Measurements from ENCODE around the gene P3H1. TPM values are rescaled to one million over a fixed set of nuclear protein-coding genes. Genes with fewer than 3 reads are reported as not detected.
A peak's percentile ranks its signal among the peaks of the same experiment; 100 is the strongest.
"Not testable (repeated sequence)": the region's sequence is repeated elsewhere in the genome, so short reads cannot be mapped to it uniquely, and the experiment has no call there.

Gene P3H1
- total RNA-seq, 1 experiment from 2014 or later = 79.5 TPM

DNA sequence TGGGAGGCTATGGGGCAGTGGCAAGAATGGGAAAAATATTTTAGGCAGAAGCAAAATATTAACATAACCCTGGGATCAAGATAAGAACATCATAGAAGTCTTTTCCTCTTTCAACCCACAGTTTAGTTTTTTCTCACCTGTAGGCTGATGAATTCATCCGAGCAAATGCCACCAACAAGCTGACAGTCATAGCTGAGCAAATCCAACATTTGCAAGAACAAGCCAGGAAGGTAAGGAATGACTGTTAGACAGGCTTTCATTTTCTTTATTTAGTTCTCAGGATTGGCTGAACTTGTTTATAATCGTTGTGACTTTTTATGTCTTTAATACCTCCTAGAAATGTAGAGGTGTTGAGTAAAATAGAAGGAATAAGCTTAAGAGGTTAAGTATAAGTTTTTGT lies 6.6 kb upstream of the P3H1 start:
- no peak for DNase-seq (ENCODE audit: low spot score)

DNA sequence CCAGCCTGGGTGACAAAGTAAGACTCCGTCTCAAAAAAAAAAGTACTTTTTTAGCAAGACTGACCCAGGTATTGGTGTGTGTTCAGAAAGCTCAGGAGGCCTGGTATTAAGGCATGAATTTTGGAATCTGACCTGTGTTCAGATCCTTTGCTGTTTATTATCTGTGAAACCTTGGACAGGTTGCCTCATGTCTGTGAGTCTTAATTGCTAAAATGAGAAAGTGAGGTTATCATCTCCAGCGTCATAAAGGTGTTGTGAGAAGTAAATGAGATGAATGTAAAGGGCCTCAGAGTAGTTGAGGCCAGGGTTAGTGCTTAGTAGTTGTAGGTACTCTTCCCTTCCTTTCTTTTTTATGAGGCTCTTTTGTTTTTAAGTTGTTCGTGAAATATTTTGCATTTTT lies 3.0 kb upstream of the P3H1 start:
- no peak for DNase-seq (ENCODE audit: low spot score)

DNA sequence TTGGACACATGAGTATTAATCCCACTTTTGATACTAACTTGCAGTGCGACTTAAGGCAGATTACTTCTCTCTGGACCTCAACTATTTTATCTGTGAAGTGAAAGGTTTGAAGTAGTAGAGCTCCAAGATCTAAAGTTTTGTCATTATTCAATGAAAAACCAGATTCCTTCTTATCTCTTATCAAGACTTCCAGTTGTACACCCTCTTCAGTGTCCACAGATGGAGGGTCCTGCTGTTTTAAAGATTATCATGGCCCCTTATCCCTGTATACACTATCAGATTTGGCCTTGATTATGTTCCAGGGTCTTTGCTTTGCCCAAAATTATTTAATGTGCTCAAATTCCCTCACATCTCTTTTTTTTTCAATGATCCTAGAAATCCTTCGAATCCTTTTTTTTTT lies 1.3 kb upstream of the P3H1 start:
- no peak for DNase-seq (ENCODE audit: low spot score)

DNA sequence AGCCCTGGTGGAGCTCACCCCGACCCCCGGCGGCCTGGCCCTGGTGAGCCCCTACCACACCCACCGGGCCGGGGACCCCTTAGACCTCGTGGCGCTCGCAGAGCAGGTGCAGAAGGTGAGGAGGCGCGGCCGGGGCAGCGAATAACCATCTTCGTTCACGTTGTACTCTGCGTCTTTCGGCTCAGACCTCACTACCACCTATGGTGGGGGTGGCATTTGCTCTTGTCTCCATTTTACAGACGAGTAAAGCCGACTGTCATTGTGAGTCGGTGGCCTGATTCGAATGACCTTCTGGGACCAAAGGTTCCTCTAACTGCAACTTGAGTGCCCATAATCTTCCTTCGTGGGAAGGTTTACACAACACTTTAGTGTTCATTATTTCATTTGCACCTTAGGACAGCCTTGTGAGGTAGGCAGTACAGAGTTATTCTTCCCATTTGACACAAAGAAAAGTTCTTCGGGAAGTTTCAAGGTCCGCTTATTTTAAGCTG lies 727 bp upstream of the P3H1 start:
- DNase-seq (ENCODE audit: low spot score) = no peak

DNA sequence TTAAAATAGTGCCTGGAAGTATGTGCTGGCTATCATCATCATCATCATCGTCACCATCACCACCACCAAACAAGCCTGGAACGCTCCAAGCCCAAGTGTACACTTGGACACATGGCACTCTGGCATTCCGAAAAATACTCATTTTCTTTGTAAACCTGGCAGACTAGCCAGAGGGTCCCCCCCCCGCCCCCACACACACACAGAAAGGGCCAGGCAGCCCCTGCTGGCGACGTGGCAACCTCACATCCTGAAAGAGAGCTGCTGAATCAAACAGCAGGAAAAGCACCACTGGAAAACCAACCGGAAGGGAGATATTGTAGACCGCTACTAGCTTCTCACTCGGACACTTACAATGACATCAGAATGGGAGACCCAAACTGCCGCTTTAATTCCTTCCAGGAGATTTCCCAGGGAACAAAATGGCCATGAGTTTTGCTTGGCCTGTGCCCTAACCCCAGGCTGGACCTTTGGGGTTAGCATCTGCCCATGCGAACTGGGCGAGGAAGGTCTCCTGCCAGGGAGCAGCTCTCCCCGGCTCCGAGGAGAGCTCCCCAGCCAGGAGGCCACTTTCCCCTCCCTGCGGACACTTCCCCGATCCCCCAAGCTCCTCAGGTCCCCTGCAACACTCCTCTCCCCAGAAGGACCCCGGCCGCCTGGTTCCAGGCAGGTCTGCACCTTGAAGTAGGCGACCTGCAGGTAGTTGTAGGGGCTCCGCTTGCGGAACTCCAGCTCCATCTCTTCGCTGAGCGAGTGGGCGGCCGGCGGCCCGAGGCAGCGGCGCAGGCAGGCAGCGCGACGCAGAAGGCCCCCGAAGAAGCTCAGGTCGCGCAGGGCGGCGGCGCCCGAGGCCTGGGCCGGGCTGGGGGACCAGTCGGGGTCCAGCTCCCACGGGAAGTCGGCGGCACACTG lies 742 bp downstream of the P3H1 start:
- DNase-seq (ENCODE audit: low spot score) = peak; percentile 77

DNA sequence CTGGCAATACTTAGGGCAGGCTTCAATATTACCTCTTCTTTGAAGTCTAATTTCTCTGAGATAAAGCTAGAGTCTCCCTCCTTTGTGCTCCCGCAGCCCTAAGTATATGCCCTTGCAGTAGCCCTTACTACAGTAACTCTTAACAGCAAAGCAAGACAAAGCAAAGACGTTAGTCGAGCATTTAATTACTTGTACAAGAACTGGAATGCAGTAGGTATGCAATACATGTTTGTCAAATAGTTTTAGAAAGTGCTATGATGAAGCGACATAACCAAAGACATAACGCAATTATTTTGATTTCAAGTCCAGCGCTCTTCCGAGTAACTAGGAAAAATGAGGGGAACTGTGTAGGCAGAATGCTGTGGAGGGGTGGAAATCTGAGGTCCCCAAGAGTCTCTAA lies 1.6 kb downstream of the P3H1 start:
- no peak for DNase-seq (ENCODE audit: low spot score)

DNA sequence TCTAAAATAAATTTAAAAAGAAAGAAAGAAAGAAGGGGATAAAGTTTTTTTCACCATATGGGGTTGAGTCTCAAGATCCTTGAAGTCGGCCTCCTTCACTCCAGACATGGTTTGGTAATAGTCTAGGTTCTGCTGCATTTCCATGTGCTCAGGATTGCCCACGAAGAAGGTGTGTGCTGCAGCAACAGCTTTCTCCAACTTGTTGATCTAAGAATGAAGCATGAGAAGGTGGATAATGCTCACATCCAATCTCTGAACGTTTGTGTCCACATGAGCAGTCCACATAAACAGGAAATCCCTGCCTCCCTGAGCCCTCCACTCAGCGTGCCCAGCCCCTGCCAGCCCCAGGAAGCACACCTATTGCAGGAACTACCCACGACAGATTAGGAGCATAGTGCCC lies 4.6 kb downstream of the P3H1 start:
- no peak for DNase-seq (ENCODE audit: low spot score)

DNA sequence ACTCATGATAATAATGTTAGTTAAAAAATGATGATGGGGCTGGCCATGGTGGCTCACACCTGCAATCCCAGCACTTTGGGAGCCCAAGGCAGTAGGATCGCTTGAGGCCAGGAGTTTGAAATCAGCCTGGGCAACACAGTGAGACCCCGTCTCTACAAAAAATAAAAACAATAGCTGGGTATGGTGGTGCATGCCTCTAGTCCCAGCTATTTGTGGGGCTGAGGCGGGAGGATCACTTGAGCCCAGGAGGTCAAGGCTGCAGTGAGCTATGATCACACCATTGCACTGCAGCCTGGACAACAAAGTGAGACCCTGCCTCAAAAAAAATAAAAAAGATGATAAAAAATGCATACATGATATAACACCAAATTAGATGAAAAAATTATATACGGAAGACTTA lies 5.3 kb downstream of the P3H1 start:
- DNase-seq (ENCODE audit: low spot score) = no peak

DNA sequence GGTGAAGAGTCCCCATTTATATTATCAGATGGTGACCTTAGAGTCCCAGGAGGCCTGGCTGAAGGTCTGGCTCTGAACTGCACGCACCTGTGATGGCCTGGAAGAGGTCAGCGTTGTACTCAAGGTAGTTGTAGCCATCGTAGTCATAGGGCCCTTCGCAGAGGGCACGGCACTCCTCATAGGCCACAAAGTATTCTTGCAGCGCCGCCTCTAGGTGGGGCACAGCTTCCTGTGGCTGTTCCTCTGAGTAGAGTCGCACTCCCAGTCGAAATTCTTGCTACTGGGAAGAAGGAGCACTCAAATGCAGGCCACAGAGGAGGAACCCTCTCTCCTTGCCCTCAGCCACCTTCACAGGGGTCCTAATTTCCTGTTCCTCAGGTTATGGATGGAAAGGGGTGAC lies 7.7 kb downstream of the P3H1 start:
- DNase-seq (ENCODE audit: low spot score) = no peak

DNA sequence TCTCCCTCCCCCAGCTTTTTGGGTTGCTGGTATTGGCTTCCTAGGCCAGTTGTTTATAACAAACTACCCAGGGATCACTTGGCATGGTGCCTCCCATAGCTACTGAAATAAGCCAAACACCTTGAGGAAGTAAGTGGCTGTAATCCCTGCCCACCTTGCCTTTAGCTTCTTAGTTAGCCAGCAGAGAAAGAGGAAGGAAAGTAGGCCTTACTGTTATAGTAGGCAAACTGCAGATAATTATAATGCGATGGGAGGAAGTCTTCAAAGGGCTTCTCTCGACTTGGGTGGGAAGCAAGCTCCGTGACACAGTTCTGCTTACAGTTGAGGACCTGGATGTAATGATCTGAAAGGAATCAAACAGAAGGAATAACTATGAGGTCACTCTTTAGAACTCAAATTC lies 8.2 kb downstream of the P3H1 start:
- no peak for DNase-seq (ENCODE audit: low spot score)

DNA sequence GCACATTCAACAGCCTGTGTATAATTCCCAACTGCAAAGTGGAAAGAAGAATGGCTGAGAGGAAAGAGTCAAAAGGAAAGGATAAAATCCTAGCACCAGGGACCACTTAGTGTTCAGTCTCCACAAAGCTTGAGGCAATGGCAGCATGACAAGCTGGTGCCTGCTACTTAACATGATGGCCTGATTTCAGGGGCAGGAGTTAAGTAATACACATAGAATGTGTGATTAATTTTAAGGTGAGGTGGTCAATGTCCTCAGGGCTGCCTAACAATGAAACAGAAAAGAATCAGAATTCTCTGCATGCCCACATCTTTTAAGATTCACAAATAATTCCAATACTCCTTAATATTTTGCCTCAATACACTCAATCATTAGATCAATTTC lies 8.9 kb downstream of the P3H1 start:
- no peak for DNase-seq (ENCODE audit: low spot score)

DNA sequence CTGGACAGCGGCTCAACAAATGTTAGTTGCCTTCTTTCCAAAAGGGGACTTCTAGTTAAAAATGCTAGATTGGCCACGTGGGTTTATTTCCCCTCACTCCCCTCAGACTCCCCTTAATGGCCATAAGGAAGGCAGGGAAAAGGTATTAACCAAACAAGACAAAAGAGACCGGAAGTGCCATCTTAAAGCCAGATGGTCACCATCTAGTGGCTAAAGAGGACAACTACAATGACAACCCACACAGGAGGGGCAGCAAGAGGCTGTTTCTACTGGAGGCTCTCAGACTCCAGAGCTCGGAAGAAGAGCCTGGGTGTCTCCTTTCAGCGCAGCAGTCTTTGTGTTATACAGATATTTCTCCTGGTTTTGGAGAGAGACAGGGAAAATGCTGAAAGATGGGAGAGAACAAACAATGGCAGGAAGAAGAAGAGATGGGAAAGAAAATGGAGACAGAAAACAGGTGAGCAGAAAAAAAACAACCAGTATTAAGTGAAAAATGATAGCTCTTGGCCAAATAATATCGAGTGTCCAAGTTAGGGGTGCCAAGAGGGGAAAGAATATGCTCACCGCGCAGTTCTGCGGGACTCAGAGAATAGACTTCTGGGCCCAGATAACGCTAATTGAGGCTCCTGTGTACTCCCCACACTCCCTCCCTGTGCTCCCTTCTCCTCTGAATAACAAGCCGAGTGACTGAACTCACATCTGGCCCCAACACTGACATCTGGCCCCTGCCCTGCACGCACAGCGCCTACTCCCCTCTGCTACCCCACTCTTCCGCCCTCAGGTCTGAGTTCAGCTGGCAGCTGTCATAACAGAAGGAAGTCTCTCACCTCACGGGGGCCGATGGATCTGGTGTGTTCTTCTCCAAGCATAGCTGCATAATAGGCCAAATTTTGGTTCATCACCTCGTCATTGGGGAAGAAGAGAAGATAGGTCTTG lies 9.6 kb downstream of the P3H1 start:
- DNase-seq (ENCODE audit: low spot score) = peak; percentile 58

DNA sequence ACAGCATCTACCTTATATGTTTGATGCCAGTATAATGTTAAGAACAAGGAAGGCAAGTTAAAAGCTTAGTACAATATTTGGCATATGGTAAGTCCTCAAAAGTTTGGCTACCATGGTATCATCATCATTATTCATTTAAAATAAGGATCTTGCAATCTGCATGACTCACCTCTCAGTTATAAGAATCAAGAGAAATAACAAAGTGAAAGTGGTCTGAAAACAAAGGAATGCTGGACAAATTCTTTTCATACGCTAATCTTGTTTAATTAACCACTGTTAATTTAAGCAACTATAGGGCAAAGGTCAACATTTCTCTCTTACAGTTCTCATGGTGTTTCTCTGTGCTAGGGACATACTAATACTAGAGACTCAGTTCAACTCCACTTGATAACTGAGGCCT lies 13.8 kb downstream of the P3H1 start:
- DNase-seq (ENCODE audit: low spot score) = no peak

DNA sequence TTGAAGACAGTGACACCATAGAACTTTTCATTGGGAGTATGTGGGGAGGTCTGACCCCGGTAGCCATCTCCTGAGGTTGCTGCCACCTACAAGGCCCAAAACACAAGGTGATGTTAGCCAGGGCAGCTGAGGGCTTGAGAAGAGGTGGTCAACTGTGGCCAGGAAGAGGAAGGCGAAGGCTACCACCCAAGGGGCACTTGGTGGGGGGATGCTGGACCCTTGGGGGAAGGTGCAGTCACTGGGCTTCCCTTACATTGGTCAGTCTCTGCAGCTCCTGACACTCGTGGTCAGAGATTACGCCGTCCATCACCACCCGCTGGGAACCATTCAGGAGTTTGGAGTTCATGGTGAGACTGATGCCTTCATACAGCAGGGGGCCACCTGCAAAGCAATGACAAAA lies 14.5 kb downstream of the P3H1 start:
- DNase-seq (ENCODE audit: low spot score) = no peak

DNA sequence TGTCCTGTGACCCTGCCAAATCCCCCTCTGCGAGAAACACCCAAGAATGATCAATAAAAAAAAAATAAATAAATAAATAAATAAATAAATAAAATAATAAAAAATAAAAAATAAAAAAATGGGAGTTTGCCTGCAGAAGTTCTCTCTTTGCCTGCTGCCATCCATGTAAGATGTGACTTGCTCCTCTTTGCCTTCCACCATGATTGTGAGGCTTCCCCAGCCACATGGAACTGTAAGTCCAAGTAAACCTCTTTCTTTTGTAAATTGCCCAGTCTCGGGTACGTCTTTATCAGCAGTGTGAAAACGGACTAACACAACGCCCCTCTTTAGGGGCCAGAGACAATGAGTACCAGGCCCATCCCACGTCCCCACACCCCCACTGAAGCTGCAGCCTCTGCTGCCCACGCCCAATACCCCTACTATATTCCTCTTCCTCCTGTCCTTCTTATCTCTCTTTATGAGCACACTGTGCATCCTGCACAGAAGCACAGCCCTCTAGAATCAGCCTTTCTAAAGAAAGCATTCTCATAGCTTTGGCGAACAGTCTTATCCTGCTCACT lies 15.2 kb downstream of the P3H1 start:
- not testable (repeated sequence) for DNase-seq (ENCODE audit: low spot score)

DNA sequence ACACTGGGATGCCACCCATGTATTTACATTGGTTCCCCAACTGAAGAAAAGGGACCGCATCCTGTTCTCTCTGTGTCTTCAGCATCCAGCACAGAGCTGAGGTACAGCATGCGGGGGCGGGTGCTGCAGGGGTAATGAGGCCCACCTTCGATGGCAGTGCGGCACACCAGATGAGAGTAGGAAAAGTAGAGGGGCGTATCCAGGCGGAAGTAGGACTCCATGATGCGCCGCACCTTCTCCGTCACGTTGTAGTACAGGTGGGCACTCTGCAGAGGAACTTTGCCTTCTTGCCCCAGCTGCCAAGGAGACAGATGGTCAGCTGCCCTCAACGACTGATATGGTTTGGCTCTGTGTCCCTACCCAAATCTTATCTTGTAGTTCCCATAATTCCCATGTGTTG lies 16.8 kb downstream of the P3H1 start:
- DNase-seq (ENCODE audit: low spot score) = no peak

DNA sequence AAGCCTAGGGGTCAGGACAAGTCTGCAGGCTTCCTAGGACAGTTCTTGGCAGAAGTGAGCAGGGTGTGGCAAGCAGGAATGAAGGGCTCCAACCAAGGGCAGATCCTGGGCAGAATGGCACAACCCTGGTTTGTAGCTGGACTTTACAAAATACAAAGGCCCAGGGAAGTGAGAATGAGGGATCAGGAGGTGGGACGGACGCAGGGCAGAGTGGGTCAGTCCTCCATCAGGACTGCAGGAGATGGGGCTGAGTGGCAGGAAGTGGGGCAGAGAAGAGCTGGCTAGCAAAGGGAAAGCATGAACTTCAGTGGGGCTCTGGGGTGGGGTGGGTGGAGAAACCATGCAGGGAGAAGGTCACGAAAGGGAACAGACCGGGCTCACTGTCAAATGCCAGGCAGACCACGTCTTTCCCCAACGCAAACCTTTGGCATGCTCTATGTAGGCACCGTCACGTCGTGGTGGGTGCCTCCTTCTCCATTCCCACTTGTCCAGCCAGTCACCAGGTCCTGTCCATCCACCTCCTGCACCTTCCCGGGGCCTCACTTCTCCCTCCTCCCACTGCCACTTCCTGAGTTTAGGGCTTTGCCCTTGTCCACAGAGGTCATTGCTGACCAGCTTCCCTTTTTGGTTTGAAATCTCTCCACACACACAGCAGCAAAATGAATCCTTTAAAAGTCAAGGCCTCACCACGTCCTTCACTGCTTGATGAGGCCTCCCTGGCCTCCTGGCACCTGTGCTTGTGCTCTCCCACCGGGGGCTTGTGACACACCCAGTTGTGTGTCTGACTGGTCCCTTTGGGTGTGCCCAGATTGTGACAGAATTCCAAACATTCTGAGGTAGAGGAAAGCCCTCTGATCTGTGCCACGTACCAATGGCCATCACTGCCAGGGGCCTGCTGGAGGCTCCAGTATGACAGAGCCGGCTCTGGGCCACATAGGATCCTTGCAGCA lies 18.1 kb downstream of the P3H1 start:
- DNase-seq (ENCODE audit: low spot score) = no peak

DNA sequence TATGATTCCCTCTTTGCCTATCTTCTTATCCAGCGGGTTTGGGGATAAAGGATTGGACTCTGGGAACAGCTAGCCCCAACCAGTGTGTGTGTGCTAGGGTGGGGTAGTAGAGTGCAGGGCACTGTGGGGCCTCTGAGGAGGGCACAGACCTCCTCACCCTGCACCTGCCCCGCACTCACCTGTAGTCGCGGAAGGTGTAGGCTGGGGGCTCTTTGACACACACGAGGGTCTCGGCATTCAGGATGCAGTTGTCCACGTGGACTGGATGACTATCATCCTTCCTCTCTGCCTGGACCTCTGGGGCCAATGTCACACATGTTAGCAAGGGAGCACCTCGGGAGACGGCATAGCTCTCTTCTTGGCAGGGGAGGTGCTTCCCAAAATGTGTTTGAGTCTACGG lies 18.8 kb downstream of the P3H1 start:
- DNase-seq (ENCODE audit: low spot score) = no peak

DNA sequence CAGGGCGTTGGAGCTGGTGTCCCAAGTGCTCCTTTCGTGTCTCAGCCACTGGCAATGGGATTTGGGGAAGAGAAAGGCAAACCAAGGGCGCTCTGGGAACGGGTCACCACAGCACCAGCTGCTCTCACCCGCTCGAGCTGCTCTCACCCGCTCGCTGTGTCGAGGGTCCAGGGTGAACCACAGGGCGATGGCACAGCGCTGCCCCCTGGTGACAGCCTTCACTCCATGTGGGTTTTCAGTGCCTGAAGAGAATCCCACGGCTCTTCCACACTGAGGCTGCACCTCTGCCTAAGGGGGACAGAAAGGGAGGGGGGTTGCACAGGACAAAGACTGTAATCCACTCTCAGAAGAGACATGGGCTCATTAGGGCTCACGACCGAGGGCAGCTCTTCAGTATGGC lies 19.7 kb downstream of the P3H1 start:
- no peak for DNase-seq (ENCODE audit: low spot score)

DNA sequence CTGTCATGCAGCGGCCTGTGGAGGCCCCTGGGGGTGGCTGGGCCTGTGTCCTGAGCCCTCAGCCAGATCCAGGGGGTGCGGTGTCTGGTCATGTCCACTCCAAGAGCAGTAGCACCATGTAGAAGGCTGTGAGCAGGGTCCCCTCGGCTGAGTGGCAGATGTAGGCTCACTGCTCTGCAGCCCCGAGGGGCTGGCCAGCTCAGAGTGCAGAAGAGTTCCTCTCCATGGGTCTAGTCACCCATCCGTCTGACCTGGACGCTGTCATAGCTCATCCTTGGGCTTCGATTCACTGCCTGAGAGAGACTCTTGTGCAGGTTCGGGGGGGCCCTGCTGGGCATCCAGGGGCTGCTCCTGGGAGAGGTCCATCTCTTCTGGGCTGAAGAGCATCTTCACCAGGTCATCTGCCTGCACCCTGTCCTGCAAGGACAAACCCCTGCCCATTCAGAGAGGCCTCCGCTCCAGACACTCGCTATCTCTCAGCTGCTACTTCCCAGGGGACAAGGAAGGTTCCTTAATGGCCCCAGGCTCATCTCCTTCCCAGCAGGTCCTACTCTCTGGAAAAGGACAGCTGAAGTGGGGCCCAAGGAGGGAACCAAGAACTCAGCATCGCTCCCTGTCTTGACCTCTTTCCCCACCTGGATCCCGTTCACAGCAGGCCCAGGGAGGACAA lies 20.3 kb downstream of the P3H1 start:
- no peak for DNase-seq (ENCODE audit: low spot score)

DNA sequence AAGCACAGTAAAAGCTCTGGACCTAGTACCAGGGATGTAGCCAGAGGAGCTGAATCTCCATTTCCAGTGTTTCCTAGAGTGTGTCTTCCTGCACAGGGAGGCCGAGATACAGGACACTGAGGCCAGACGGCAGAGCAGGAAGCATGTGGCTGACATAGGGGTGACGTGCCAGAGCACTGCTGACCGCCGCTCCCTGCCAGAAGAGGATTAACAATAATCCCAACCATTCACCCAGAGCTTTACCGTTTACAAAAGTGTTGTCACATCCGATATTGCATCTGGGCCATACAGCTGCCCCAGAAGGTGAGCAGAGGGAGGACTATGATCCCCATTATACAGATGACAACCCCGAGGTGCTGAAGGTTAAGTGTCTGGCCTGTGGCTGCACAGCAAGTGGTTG lies 21.0 kb downstream of the P3H1 start:
- no peak for DNase-seq (ENCODE audit: low spot score)
